Measurements from ENCODE around the gene STN1.
A peak's percentile ranks its signal among the peaks of the same experiment; 100 is the strongest.

GRCh38 chr10:103966671-103967447 lies 48.9 kb upstream of the STN1 start, which contains the start of gene SLK:
- no peak for TF ChIP-seq EZH2 (IDR thresholded peaks at IDR 0.05)
- peak; percentile 75 for TF ChIP-seq POLR2AphosphoS5 (IDR thresholded peaks at IDR 0.05; ENCODE audit: borderline replicate concordance, low read depth, low read length)
